GM18507 (cell line): Measurements from ENCODE around the gene FOCAD.

Source experiments
- DNase-seq: peaks from one replicate; pipeline ENCODE4 v3.0.0; 2011; ENCODE audit warnings: low read depth; ENCODE audit not compliant: insufficient read length; ENCODE audit errors: extremely low spot score
- FAIRE-seq: peaks from 2 replicates; lab custom pipeline; 2011; peaks lifted over from hg19 to GRCh38; lab: Jason Lieb, UNC

Gene FOCAD

DNA sequence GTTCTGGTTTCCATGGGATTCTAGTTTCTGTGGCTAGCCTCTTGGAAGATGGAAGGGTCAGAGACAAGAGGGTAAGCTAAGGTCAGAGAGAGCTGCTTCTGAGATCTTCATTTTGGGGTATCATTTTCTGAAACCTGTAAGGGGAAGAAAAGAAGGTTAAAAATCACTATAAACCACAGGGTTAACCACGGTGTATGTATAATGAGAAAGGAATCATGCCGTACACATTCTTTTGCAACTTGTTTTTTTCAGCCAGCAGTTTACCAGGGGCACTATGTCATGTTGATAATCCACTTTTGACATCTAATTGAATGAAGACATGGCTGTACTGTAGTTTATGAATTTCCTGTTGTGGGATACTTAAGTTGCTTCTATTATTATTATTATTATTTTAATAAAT is 164.4 kb downstream of the FOCAD start:
- DNase-seq (no peak), FAIRE-seq (no peak)

DNA sequence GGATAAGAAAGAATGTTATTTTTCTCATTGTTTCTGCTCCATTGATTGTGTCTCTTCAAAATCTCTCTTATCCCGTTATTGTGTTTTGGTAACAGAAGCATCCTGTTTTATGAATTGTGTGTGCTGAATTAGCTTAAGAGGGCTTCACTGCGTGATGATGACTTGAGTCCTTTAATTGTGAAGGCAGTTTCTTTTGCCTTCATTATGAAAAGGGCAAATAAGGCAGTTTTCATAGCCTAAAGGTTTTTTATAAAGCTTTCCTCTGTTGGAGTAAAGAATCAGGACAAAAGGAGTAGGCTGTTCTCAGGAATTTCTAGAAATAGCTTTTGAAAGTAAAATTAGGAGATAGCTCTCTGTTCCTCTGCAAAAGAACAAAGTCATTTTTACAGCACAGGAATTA is 169.8 kb downstream of the FOCAD start:
- FAIRE-seq (no peak), DNase-seq (no peak)

DNA sequence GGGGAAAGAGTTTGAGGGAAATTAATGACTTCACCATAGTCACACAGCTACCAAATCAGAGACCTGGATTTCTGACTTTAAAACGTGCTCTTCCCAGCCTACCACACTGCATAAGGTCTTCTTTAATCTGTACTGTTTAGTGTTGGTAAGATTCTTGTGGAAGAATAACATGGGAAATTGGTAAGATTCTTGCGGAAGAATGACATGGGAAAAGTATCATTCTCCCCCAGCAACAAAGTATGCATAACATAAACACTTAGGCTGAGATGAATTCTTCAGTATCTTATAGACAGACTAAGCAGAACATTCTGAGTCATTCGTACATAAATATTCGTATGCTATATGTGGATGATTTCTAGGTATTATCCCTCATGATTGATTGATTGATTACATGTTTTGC is 170.4 kb downstream of the FOCAD start:
- DNase-seq, result no peak
- FAIRE-seq, result no peak

DNA sequence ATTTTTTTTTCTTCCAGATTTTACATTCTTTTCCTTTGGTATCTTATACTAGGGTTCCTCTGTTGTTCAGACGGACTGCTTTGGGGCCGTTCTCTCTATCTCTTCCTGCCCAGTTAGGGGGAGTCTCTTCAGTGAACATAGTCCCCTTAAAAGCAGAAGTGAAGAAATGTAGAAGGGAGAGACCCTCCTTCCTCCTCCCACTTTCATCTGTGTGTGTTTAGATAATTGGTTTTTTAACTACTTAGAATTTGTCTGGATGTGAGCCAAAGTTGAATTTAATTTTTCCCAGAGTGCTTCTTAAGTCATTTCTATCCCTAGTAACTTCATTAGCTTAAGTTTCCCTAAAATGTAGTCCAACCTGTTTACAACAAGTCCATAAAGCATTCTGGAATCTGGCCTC is 179.9 kb downstream of the FOCAD start:
- FAIRE-seq (no peak), DNase-seq (no peak)

DNA sequence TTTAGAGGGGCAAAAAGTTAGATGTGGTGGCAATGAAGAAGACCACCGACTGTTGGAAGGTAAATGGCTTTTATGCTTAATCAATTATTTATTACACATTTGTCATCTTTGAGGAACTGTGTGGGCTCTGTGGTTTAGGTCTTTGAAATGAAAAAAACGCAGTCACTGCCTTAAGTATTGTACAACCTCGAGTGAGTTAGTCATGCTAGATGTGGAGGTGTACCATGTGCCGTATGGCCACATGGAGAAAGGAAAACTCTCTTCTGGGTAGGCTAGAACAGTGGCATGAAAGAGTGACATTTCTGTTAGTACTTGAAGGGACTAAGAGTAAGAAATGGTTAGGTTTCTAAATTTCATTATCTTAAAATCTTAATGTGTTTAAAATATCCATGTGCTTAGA is 181.3 kb downstream of the FOCAD start:
- DNase-seq (no peak), FAIRE-seq (peak; percentile 31)

DNA sequence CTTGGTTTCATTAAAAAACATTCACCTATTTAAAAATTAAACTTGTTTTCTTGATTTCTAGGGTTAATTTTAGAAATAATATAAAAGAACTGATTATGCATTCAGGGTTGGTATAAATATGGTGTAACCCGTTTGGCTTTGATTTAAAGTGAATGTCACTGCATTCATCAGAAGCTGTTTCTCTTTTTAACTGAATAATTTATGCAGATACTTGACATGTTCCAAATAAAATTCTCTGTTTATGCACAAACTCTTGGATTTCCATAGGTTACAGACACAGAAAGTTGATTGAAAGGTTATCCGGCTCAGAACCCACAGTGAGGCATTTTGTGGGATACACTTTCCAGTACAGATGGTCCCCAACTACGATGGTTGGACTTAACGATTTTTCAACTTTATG is 186.1 kb downstream of the FOCAD start:
- no peak for FAIRE-seq

DNA sequence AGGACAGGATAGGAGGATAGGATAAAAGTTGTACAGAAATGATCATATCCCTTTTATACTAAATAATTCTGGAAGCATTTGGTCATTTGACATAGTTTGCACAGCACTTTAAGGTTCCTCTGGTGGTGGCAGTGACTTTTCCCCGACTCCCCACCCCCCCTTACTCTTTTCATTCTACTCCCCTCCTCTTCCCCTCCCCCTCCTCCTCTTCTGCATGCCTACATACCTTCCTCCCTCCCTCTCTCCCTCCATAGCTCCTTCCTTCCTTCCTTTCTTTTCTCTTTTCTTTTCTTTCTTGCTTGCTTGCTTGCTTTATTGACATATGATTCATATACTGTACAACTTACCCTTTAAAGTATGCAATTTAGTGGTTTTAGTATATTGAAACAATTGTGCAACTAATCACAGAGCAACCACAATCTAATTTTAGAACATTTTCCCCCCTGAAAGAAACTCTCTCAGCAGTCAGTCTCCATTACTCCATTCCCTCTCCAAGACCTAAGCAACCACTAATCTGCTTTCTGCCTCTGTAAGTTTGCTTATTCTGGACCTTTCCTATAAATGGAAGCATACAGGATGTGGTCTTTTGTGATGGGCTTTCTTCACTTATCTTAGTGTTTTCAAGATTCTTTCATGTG is 188.4 kb downstream of the FOCAD start:
- DNase-seq (no peak), FAIRE-seq (no peak)

More for the DNA sequence above, 186.1 kb downstream of the FOCAD start:
- no peak for DNase-seq

DNA sequence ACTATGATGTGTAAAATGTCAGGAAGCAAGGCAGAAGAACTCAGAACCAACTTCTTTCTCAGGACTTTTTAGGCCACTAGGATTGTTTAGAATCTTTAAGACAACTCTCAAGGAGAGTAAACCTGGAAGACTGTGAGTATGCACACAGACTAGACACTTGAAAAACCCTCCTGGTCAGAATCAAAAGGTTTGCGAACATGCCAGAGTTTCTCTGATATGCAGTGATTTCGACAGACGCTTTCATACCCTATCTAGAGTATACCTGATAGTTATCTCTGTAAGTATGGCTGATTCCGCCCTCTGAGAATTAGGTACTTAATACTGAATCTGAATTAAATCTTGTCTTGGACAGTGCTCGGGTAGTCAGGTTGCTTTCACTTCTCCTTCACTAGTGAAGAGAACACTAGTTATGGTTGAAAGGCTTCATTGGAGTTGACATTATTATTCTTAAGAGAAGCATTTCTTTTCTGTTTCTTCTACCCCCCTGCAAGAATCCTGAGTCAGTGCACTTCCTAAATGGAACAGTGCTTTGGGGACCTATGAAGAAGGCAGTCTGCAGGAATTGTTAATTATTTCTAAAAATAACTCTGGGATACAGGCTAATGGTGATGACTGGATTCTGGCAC is 189.3 kb downstream of the FOCAD start:
- DNase-seq (no peak), FAIRE-seq (peak; percentile 38)

DNA sequence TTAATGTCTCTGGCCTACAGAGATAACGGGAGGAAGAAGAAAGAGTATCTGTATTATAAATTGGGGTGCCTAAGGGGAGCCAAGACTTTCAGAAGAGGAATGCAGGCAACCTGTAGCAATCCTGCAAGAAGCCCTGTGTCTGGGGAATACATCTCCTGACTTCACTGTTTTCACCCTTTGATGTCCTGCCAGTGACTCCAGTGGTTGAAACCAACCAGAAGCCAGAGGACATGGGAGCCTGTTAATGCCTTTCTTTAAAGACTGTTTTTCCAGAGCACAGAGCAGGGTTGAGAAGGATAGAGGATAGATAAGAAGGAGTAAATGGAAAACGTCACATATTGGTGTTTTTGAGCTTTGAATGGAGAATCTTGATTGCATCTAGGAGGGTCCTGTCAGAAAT is 196.2 kb downstream of the FOCAD start:
- no peak for DNase-seq
- no peak for FAIRE-seq

DNA sequence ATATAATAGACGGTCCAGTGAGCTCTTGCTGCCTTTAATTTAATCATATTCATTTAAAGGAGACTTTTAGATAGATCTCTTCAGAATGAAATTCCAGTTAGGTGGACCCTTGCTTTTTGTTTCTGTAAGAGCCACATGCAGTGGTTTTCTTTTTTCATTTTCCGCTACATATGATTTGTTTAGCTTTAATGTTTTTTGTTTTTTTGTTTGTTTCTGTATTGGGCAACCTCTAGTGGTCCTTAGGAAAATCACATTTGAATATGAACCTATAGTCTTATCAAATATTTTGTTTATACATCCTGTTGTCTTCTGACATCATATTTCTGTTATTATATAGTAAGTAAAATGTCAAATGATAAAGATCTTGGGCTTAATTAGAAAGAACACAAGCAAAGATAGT is 196.6 kb downstream of the FOCAD start:
- DNase-seq, result no peak
- FAIRE-seq, result no peak

DNA sequence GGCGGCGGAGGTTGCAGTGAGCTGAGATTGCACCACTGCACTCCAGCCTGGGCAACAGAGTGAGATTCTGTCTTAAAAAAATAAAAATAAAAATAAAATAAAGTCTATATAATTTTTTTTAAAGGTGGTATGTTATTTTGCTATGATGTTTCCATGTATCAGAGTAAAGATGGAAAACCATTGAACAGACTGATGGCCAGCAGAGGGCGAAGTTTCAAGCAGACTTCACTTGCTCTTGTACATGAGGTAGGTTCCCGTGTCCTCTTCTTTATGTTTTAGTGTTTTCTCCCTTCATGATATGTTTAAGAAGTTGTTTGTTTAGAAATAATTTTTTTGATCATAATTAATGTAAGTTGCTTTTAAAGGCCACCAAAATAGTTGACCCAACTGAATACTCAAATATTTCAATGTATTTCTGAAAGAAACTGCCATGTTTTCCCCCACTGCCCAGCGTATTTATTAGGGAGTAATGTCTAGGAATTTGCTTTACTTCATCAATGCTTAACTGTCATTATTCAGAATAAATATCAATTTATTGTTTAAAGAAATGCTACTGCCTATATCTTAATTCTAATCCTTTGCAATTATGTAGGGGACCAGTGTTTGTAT is 201.0 kb downstream of the FOCAD start:
- peak; percentile 1 for DNase-seq
- peak; percentile 88 for FAIRE-seq

DNA sequence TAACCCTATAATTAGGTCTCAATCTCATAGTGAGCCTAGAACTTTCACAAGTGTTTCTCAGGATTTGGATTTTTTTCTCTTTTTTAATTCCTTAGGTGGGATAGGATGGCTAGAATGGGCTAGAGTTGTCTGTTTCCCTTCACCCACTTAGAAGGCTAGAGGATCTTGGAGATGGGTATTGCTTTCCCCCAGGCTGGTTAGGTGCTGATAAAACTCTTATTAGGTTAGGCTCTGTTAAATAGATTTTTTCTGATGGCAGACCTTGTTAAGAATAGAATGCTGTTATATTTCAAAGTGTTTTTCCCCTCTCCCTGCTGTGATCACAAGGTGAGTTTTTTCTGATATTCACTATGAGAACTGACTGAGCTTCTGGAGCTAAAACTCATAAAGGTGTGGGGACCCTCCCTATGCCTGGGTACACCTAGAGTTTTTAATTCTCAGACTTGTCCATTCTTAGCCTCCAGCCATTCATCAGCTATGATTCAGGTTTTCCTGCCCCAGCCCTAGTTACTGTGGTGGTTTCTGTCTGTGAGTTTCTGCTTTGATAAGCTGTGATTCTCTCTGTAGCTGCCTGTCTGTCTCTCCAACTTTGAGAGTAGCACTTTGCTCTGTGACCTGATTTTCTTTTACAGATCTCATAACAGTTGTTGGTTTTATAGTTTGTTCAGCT is 215.0 kb downstream of the FOCAD start:
- FAIRE-seq, result peak; percentile 5
- DNase-seq, result no peak

DNA sequence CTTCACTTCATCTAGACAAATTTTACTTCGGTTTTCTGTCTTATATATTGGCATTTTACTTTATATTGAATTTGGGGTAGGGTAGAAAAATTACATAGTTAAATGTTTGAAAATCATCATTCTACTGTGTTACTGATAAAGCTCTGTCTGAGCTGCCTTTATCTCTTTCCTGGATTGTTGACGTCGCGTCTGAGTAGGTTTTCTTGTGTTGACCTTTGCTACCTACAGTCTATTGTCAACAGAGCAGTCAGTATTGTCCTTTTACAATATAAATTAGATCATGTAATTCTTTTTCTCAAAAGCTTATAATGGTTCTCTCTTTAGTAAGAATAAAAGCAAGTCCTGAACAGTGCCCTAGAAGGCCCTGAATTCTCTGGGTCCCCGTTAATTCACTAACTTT is 219.2 kb downstream of the FOCAD start:
- FAIRE-seq, result no peak

DNA sequence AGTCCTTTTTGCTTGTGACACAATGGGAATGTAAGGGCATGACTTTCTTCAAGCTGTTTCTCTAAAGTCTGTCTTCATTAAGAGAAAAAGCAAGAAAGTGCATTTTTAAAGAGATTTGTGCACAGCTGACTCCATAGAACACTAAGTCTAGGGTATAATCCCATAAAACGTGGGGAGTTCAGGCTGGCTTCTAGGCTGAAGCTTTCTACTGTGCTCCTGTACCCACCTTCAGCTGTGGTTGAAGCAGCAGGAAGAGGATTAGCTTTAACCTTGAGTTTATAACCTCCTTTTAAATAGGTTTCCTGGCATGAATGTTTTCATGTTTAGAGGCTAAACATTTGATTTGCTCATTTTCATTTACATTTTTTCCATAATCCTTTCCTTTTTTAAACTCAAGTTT is 220.9 kb downstream of the FOCAD start:
- no peak for FAIRE-seq

More for the DNA sequence above, 219.2 kb downstream of the FOCAD start:
- DNase-seq, result no peak

DNA sequence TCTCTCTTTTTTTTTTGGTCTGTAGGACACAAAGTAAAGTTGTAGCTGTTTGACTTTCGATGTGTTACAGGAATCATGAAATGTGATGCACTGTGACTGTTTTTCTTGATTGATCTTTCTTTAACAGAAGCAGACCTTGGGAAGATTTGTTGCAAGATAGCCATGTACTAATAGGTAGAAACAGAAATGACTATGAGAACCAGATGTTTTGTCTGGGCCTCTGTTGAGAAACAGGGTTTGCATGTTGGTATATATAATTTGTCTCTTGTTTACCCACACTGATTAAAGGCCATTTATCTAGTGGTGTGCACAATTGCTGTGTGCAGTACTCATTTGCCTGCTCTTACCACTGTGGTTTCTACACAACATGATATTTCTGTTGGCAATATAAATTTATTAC is 222.3 kb downstream of the FOCAD start:
- DNase-seq, result no peak
- FAIRE-seq, result no peak

More for the DNA sequence above, 220.9 kb downstream of the FOCAD start:
- DNase-seq, result no peak

DNA sequence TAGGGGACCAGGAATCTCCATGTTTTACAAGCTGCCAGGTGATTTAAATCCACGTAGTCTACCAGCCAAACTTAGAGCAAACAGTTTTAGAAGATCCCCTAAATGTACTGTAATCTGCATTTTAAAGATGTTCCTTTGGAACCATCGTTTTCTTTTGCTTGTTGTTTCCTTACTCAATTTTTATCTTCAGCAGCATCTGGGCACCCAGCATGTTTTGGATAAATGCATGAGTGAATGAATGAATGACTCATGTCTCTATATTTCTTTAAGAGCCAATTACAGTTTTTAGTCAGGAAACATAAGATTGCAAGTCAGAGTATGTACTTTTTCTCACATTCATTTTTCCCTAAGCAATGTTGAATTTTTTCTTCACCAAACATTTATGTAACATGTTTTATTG is 224.4 kb downstream of the FOCAD start:
- FAIRE-seq, result no peak
- no peak for DNase-seq

DNA sequence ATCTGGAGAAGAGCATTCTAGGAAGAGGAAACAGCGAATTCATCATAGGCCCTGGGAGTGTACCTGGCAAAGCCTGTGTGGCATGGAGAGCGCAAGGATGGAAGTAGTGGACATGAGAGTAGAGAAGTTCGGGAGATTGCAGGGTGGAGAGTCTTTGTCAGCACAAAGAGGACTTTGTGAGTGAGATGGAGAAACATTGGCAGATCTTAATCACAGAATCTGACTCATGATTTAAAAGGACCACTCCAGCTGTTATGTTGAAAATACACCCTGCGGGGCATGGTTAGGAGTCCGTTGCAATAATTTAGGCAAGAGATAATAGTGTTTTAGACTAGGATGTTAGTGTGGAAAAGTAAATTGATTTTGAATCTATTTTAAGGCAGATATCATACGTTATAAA is 230.5 kb downstream of the FOCAD start:
- FAIRE-seq (no peak), DNase-seq (no peak)

DNA sequence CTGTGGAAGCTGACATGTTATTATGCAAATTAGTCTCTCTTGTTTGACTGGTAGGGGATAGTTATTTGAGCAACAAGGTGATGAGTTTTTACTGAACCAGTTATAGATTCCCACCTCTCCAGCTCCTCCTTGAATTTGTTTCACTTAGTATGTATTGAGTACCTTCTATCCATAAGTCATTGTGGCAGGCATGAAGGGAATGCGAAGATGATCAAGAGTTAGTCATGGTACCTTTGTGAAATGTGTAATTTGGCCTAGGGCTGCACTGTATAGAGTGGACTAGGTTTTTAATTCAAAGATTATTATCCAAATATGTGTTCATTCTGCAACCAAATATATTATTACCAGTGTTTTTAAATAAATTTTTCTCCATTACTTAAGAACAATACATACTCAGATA is 237.3 kb downstream of the FOCAD start:
- FAIRE-seq (no peak), DNase-seq (no peak)

DNA sequence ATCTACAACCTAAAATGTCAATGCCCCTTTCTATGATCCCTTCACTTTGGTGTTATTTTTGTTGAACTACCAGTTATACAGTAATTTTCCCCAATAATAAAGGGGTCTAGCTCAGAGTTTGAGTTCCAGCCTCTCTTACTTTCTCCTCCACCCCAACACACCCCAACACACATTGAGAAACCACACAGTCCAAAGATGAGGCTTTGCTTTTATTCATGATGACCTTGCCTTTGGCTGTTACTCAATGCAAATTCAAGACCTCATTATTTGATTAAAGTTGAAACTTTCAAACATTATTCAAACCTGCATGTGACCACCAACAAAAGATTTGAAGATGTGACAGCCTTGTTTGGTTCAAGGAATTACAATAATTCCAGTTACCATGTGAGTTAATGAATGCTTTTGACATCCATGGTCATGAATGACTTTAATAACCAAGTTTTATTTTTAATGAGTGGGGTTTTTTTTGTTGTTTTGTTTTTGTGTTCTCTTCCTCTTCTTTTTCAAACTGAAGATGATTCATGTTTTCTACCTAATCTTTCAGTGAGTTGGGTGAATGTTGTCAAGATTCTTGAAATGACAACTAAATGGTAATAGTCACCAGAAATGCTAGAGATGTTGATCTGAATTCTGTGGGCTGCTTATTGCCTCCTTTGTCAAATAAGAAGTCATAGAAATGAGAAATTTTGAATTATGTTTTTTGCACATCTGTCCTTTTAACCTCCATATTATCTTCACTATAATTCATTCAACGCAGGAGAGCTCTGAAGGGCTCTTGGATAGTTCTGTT is 241.4 kb downstream of the FOCAD start:
- no peak for FAIRE-seq
- DNase-seq, result no peak

DNA sequence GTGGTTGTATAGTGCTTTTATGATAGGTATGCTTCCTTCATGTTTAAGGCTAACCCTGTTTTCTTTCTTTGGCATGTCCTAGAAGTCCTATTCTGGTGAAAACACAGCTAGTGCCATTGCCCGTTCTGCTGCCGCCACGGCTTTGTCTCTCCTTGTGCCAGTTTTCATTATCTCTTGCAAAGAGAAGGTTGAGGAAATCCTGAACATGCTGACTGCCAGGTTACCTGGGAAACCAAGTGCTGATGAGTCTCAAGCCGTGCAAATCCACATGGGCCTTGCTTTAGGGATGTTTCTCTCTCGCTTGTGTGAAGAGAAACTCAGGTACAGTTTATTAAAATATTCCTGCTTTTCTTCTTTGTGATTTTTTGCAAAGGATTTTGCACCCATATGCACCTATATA is 245.2 kb downstream of the FOCAD start:
- no peak for FAIRE-seq

More for the DNA sequence above, 245.2 kb downstream of the FOCAD start:
- no peak for DNase-seq
